ENCODE measurements around the gene CDH23.

The CDH23 gene

DNA sequence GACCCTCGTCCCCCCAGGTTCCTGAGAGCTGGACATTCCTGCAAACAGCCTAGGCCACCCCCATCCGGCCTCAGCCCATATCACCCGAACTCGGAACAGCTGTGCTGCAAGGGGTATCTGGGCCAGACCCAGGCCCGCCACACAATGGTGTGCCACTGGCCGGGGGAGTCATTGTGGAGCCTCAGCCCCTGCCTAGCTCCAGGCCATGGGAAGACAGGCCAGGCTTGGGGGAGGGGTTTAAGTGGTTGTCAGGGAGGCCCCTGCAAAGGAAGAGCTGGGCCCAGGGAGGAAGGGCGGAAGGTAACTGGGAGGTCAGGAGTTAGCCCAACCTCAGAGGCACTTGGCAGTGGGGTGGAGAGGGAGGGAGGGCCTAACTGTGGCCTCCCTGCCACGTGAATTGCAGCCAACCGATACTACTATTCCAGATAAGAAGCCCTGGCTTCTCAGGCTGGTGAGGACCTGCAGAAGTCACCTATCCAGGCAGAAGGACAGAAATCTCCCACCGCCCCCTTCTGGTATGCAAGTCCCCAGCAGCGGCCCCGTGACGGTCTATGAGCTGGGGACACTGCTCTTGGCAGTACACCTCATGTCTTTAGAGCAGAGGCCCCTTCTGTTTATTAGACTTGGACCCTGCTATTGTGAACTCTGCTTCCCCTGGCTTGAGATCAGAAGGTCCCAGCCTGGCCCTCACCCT is 349.8 kb downstream of the CDH23 start:
- peak overlapping the region; percentile 79 to 87 for H3K4me3 Mint-ChIP-seq
- DNase-seq (no peak), ATAC-seq (no peak)
- H3K27me3 Mint-ChIP-seq = no peaks in the 10 kb centered on the region
- peaks cover 5 to 19% of the 10 kb centered on the region in 2 donors for H3K9me3 Mint-ChIP-seq
- peak overlapping the region; percentile 97 to 98 for H3K27ac Mint-ChIP-seq
- H3K4me1 Mint-ChIP-seq = peaks cover 100% of the 10 kb centered on the region

DNA sequence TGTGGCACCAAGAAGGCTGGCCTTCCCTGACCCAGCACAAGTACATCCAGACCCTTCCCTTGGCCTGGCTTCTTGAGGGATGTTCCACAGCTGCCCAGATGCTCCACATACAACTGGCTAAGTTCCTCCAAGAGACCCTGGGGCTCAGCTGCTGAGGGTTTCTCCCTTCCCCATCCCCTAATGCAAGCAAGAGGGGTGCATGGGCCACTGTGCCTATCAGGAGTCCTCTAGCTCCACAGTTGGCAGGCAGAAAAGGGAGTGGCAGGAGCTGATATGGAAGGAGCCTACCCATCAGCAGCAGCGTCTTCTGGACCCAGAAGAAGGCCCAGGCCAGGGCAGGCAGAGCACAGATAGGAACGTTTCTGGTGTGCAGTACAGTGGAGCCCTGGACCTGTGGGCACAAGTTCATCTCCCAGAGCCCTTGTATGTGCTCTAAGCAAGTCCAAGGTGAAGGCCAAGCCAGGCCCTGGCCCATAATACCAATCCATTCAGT is 350.4 kb downstream of the CDH23 start:
- peaks cover 100% of the 10 kb centered on the region for H3K4me1 Mint-ChIP-seq
- DNase-seq (no peak), ATAC-seq (no peak)
- no peaks in the 10 kb centered on the region for H3K27me3 Mint-ChIP-seq
- peaks cover 5 to 13% of the 10 kb centered on the region in 2 donors for H3K9me3 Mint-ChIP-seq
- H3K4me3 Mint-ChIP-seq = peak overlapping the region; percentile 79 to 87
- H3K27ac Mint-ChIP-seq = peak overlapping the region; percentile 97 to 98

DNA sequence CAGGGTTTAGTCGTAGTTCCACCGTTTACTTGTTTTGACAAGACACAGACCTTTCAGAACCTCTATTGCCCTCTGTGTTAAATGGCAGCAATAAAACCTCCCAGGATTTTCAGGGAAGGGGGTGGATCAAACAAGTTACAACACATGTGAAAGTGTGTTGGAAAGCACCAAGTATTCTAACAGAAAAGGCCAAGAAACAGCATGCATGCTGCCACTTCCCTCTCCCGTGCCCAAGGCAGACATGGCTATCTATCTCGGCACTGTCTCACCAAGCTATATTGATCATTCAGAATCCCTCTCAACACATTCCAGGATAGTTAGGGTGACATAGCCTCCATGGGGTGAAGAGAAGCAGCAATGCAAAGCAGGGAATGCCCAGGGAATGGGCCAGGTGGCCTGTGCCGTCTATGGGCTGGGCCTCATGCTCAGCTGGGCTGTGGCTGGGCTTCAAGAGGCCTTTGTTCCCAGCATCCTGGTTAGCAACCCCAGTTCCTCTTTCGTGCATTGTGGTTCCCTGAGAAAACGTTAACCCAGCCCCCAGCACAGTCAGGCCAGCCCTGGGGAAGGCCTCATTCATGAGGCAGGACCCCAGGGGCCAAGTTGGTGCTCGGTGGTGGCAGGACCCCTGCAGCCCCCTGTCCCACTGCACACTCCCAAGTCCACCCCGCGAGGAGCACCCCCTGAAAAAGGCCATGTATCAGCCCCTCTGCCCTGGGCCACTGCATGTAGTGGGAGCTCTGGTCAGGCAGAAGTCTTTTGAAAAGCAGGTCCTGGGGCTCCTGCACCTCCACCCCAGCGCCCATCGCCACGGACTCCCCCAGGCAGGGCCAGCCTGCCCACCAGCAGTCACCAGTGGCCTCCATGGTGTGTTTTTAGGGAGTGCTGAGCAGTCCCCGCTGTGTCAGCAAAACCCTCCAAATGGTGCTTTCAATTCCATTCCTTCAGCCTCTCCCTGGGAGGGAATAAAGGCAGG is 351.1 kb downstream of the CDH23 start:
- no peaks in the 10 kb centered on the region for H3K27me3 Mint-ChIP-seq
- H3K9me3 Mint-ChIP-seq = peaks cover 0 to 6% of the 10 kb centered on the region in 2 donors
- H3K27ac Mint-ChIP-seq = peak overlapping the region; percentile 97 to 98
- peak overlapping the region; percentile 79 to 87 for H3K4me3 Mint-ChIP-seq
- H3K4me1 Mint-ChIP-seq = peaks cover 100% of the 10 kb centered on the region
- ATAC-seq (no peak), DNase-seq (no peak)

DNA sequence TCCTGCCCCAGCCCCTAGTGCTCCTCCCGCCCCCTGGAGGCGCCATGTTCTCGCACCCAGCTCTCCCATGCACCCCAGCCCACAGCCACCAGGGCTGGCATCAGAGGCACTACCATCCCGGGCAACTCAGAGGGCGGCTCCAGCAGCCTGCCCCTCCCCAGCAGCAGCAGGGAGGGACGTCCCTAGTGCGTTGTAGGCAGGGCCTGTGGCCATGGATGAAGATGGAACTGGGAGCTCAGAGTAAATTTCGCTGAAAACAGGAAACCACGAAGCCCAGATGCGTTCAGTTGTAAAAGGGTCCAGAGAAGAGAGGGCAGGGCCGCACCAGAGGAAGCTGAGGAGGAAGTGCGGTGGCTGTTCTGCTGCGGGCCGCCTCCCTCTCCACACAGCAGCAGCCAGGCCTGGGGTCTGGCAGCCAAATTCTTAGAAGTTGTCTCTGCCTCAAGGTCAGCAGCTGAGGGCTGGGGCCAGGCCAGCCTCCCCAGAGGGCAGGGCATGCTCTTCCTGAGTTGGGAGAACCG is 352.0 kb downstream of the CDH23 start:
- Mint-ChIP-seq H3K4me1 (peaks cover 100% of the 10 kb centered on the region), H3K27ac (peak overlapping the region; percentile 97 to 98), H3K9me3 (no peaks in the 10 kb centered on the region), H3K4me3 (peak overlapping the region; percentile 79 to 87), H3K27me3 (no peaks in the 10 kb centered on the region)
- DNase-seq (peak; percentile 70 to 91), ATAC-seq (peak; percentile 91)

DNA sequence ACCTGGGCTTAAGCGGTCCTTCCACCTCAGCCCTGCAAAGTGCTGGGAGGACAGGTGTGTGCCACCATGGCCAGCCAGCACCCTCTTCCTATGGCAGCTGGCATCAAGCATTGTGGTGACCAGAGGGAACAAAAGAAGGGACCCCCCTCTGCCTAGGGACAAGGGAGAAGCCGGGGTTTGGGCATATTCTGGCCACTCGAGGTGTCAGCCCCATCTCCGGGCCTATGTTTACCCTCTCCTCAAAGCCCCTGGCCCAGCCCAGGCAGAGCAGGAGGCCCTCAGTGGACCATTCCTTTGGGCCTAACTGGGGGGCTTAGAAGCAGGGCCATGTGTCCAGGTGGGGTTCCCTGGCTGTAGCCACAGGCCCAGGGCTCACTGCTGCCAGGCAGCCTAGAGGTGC is 352.7 kb downstream of the CDH23 start:
- H3K4me1 Mint-ChIP-seq = peaks cover 100% of the 10 kb centered on the region
- no peaks in the 10 kb centered on the region for H3K27me3 Mint-ChIP-seq
- no peak for DNase-seq
- H3K9me3 Mint-ChIP-seq = no peaks in the 10 kb centered on the region
- H3K4me3 Mint-ChIP-seq = peak overlapping the region; percentile 79 to 87
- H3K27ac Mint-ChIP-seq = peak overlapping the region; percentile 97 to 98
- no peak for ATAC-seq

DNA sequence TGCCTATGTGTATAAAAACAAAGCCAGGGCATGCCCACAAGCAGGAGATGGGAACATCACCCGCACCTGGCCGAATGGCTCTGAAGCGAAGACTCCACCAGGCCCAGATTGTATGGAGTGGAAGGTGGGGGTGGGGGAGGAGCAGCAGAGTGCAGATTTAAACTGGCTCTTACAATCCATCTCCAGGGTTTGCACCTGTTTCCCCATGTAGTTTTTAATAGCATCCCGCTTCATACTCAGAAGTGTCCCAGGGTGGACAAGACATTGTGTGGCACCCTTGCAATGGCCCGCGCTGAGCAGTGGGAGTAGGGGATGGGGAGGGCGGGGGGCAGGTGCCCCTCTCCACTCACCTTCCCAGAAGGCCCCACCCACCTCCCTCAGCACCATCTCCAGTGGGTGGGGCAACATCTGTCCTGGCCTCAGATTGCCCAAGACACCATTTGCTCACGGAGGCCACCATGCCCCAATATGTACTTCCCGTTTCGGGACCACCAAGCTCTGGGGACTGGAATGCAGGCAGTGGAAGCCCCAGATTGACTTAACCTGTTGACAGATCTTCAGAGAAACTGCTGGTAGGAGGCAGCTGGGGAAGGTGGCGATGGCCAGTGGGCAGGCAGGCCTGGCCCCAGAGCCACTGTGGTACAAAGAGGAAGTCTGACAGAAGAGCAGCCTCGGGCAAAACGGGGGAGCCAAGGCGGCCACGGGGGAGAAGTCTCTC is 353.6 kb downstream of the CDH23 start:
- ATAC-seq (no peak), DNase-seq (no peak)
- peaks cover 100% of the 10 kb centered on the region for H3K4me1 Mint-ChIP-seq
- no peaks in the 10 kb centered on the region for H3K27me3 Mint-ChIP-seq
- H3K4me3 Mint-ChIP-seq = peak overlapping the region; percentile 54 to 67
- H3K9me3 Mint-ChIP-seq = no peaks in the 10 kb centered on the region
- H3K27ac Mint-ChIP-seq = peak overlapping the region; percentile 84 to 98

DNA sequence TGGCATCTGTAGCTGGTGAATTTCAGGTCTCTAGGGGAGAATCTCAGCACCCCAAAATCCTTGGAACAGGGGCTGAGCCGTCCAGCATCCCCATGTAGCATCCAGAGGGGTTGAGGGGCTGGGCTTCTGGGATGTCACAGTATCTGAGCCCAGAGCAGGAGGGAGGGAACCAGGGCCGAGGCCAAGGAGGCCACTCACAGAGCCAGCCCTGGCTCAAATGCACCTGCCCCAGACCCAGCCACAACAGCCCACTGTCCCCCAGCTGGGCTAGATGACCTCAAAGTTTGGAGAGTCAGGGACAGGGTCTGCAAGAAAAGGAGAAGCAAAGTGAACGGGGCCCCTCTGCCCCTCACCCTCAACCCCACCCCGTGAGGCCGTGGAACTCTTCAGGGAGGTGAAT is 354.3 kb downstream of the CDH23 start:
- Mint-ChIP-seq H3K4me1 (peaks cover 100% of the 10 kb centered on the region), H3K9me3 (no peaks in the 10 kb centered on the region), H3K27ac (peak overlapping the region; percentile 84 to 93), H3K4me3 (peak overlapping the region; percentile 54 to 67), H3K27me3 (no peaks in the 10 kb centered on the region)
- DNase-seq = no peak
- no peak for ATAC-seq

DNA sequence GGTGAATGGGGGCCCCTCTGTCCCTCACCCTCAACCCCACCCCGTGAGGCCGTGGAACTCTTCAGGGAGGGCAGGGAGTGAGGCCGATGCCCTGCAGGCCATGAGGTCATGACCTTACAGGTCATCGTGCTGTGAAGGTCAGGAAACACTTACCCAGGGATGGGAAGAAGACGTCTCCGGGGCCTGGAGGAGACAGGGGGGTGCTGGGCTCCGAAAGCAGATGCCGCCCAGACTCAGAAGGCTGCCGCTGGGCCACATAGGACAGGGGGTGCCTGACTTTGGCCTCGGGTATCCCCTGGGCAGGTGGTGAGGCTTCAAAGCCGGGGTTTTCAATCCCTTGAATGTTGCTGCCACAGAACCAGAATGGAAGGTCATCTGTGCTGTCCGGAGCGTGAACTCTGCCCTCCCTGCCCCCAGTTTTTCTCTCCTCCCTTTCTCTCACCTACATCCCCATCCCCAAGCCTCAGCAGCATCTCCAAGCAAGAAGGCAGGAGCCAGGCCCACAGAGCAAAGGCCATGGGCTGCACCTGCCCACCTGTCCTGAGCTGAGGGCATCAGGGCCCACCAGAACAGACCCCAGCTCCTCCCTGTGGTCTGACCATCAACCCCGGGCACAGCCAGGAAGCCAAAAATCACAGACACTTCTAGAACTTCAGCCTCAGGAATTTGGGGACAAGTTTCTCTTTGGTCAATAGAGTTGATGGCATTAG is 354.9 kb downstream of the CDH23 start:
- H3K27ac Mint-ChIP-seq = no peak overlapping the region
- no peak overlapping the region for H3K4me3 Mint-ChIP-seq
- no peak for DNase-seq
- H3K4me1 Mint-ChIP-seq = peaks cover 100% of the 10 kb centered on the region
- H3K27me3 Mint-ChIP-seq = no peaks in the 10 kb centered on the region
- no peaks in the 10 kb centered on the region for H3K9me3 Mint-ChIP-seq
- no peak for ATAC-seq

DNA sequence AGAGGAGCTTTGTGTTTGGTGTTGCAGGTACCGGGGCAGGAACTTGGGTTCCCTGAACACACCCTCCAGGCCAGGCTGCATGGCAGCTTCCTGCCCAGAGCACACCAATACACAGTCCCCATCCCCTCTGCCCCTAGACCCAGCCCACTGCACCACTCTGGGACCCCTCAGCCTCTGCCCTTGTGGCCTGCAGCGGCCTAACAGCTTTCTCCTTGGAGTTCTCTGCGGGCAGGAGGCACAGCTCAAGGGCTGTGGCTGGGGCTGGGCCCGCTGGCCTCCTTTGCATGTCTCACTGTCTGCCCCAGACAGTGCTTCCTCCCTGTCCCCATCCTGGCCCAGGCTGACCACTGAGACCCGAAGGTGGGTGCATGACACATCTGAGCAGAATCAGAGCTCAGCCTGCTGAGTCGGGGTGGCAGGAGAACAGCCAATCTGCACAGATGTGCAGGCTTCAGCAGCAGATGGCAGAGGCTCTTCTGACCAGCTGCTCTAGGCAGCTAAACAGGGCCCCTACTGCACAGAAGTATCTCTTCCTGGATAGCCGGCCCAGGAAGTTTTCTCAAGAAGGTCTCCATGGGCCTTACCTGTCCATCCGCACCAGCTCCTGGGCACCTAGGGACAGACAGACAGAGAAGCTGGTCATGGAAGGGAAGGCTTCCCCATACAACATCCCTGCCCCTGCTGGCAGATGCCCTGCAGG is 355.8 kb downstream of the CDH23 start:
- H3K4me1 Mint-ChIP-seq = peaks cover 100% of the 10 kb centered on the region
- no peak for DNase-seq
- no peak for ATAC-seq
- peak overlapping the region; percentile 32 to 55 for H3K27ac Mint-ChIP-seq
- no peaks in the 10 kb centered on the region for H3K27me3 Mint-ChIP-seq
- H3K9me3 Mint-ChIP-seq = no peaks in the 10 kb centered on the region
- peak overlapping the region; percentile 25 to 32 for H3K4me3 Mint-ChIP-seq

DNA sequence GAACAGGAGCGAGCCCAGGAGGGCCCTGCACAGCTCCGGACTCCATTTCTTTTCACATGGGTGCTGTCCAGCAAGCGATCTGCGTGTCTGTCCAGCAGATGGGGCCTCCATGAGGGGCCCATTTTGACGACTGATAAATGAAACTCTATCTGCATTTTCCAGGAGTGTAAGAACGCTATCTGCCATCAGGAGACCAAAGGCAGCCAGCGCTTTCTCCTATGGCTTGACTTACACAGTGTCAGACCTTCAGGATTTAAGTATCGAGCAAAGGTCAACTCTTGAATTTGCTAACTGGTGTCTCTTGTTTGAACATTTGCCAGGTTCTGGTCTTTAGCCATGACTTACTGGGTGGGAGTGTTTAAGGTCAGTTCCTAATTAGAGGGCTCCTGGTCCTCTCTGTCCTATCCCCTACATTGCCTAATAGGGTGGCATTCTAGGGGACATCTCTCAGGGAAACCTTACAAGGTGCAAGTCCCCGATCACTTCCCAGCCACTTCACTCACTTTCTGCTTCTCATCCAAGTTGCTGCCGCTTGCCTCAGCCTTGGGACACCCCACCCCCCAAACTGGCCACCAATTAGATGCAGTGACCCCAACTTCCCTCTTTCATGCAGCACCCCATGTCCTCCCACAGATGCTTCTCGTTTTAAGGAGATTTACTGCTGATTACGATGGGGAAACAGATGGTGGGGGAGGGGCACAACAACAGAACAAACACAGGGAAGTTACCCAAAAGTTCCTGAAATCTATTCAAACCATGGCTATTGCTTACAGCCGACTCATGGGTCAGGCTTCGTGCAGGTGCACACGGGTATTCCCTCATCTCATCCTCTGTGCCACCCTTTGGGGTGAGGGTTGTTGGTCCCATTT is 356.6 kb downstream of the CDH23 start:
- Mint-ChIP-seq H3K4me3 (peak overlapping the region in 1 of 2 donors; percentile 25), H3K27ac (peak overlapping the region; percentile 32 to 63)
- no peak for DNase-seq

DNA sequence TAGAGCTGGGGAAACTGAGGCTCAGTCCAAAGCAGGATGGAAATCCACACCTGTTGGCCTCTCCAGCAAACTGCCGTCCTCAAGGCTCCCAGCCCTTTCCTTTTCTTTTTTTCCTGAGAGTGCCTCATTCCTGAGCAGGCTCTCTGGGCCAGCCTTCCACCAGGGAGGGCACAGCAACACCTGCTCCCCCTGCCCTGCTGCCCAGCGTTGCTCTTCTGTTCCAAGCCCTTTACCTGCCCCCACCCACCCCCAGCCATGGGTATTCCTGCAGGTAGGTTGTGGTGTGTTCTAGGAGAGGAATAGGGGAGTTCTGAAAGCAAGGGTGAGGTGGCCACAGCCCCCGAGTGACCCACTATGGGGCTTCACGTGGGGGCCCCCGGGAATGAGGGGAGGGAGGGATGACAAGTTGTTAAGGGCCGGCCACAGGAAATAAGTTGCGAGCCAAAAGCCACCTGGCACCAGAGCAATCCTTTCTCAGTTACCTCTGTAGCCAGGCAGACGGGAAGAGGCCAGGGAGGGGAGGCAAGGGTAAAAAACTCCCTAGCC is 357.3 kb downstream of the CDH23 start:
- H3K4me3 Mint-ChIP-seq = no peak overlapping the region
- DNase-seq = no peak
- ATAC-seq = no peak
- H3K27ac Mint-ChIP-seq = peak overlapping the region; percentile 63 to 94
- peaks cover 100% of the 10 kb centered on the region for H3K4me1 Mint-ChIP-seq
- no peaks in the 10 kb centered on the region for H3K27me3 Mint-ChIP-seq
- no peaks in the 10 kb centered on the region for H3K9me3 Mint-ChIP-seq

More for the DNA sequence above, 356.6 kb downstream of the CDH23 start:
- Mint-ChIP-seq H3K4me1 (peaks cover 100% of the 10 kb centered on the region), H3K9me3 (no peaks in the 10 kb centered on the region), H3K27me3 (no peaks in the 10 kb centered on the region)
- ATAC-seq = no peak

DNA sequence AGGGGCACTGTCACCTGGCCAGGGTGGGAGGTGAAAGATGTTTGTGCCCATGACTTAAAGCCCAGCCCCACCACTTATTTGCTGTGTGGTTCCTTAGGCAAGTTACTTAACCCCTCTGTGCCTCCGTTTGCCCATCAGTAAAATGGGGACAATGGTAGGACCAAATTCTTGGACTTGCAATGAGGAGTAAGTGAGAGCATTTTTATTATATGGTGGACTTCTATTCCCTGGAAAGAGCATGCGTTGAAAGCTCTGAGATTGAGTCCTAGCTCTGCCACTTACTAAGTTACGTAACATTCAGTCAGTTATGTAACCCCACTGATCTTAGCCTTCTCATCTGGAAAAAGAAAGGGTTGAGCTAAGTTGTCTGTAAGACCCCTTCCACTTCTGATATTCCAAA is 357.8 kb downstream of the CDH23 start:
- Mint-ChIP-seq H3K27me3 (no peaks in the 10 kb centered on the region), H3K27ac (peak overlapping the region in 1 of 2 donors; percentile 87), H3K4me1 (peaks cover 99% of the 10 kb centered on the region), H3K4me3 (no peak overlapping the region), H3K9me3 (no peaks in the 10 kb centered on the region)
- ATAC-seq (no peak), DNase-seq (no peak)

DNA sequence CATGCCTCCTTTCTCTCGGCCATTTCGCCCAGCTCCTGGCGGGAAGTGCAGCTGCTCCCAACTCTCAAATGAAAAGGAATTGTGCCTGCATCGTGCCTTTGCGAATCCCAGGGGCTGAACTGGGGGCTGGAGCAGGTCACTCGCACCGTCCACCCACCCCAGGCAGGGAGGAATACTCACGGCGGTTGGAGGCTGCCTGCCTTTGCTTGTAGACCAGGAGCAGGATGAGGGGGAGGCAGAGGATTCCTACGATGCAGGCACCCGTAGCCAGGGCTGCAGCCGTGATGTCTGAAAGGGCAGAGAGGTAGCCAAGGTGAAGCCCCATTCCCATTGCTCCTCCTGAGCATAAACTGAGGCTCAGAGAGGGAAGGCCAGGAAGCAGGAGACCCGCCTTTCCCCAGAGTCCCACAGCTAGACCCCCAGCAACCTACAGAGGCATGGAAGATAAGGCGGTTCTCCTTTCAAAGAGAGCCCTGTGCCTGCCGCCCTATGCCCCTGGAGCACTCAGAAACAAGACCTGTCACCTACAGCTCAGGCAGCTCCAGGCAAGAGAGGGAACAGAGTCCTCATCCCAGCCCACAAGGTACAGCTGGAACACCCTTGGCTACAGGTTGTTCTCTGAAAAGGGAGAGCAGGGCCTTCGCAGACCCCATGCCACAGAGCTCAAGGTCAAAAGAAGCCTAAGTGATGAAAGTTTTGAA is 358.6 kb downstream of the CDH23 start:
- no peaks in the 10 kb centered on the region for H3K27me3 Mint-ChIP-seq
- no peaks in the 10 kb centered on the region for H3K9me3 Mint-ChIP-seq
- H3K4me3 Mint-ChIP-seq = no peak overlapping the region
- peaks cover 94% of the 10 kb centered on the region for H3K4me1 Mint-ChIP-seq
- peak overlapping the region in 1 of 2 donors; percentile 87 for H3K27ac Mint-ChIP-seq
- DNase-seq (no peak), ATAC-seq (no peak)

Data from stimulated activated naive CD8-positive, alpha-beta T cell treated with anti-CD3 and anti-CD28 coated beads, Interleukin-15, amount 100 ng/mL, for 72 hours (primary cell).